Measurements from ENCODE around the gene LSR.

Gene LSR

GRCh38 chr19:35306473-35307246, 57.9 kb downstream of the LSR start:
- DNase-seq: no peak

GRCh38 chr19:35307931-35308330, 59.1 kb downstream of the LSR start:
- no peak for DNase-seq

- no peak for DNase-seq
These were observed 60.1 kb downstream of the LSR start for GRCh38 chr19:35308910-35309309.

GRCh38 chr19:35309481-35310279, 60.9 kb downstream of the LSR start:
- DNase-seq: no peak

- DNase-seq: no peak
These were observed 61.5 kb downstream of the LSR start for GRCh38 chr19:35310331-35310730.

- no peak for DNase-seq
These were observed 62.1 kb downstream of the LSR start for GRCh38 chr19:35310811-35311465.

GRCh38 chr19:35311901-35312665, 63.3 kb downstream of the LSR start:
- no peak for DNase-seq

- no peak for DNase-seq
These were observed 64.8 kb downstream of the LSR start for GRCh38 chr19:35313587-35313986.

GRCh38 chr19:35314031-35314430, 65.2 kb downstream of the LSR start:
- no peak for DNase-seq

- DNase-seq: no peak
These were observed 66.2 kb downstream of the LSR start for GRCh38 chr19:35314858-35315470.

GRCh38 chr19:35315883-35316282, 67.1 kb downstream of the LSR start:
- DNase-seq: no peak

GRCh38 chr19:35316560-35316959, 67.8 kb downstream of the LSR start:
- no peak for DNase-seq

Data from inflammatory macrophage treated with lipopolysaccharide for 4 hours (primary cell).